ENCODE measurements around the gene STS.

Gene STS

DNA sequence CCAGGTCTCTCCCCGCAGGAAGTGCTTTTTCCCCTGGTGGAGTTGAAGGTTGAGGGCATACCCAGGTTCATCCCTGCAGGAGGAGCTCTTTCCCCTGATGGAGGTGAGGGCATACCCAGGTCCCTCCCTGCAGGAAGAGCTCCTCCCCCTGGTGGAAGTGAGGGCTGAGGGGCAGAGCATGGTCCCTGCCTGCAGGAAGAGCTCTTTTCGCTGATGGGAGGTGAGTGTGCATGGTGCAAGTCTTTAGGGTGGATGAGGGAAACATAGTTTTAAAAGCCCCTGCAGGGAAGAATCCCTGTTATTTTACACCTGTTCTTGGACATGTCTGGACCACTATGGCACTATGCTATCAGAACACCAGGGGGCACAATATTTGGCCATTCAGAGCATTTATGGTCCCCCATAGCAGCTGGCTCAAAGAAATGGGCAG, 44.2 kb downstream of the STS start:
- DNase-seq: no peak

DNA sequence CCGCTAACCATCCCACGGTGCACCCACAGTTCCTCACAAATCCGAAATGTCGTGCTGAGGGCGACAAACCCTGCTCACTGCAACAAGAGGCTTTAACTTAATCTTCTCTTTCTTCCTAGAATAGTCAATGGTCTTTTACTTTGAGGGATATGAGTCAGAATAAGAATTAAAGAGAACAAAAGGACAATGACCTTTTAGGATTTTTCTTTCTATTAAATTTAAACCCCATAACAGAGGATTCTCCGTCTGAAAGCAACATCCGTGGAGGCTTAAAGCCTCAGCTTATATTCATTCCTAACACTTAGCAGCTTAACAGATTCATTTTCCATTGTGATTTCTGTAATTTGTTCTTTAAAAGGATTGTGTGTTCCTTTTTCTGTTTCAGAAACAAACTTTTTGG, 45.4 kb downstream of the STS start:
- DNase-seq: no peak

DNA sequence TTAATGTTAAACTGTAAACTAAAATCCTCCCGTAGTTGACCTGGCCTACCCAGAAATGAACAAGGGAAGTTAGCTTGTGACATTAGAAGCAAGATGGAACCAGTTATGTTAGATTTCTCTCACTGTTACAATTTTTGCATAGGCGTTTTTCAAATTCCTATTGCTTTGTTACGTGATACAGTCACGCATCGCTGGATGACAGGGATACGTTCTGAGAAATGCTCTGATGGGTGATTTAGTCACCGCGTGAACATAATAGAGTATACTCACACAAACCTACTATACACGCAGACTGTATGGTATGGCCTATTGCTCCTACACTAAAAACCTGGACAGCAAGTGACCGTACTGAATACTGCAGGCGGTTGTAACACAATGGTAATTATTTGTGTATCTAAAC, 47.1 kb downstream of the STS start:
- no peak for DNase-seq

Data from NCI-H2029 (cell line).